ENCODE data around the gene GCNT3. TPM values are rescaled to one million over a fixed set of nuclear protein-coding genes. Genes with fewer than 3 reads are reported as not detected.

The GCNT3 gene
- total RNA-seq, 1 donor from 2014 or later = 3.9 TPM

- TF ChIP-seq, protein P1, sequence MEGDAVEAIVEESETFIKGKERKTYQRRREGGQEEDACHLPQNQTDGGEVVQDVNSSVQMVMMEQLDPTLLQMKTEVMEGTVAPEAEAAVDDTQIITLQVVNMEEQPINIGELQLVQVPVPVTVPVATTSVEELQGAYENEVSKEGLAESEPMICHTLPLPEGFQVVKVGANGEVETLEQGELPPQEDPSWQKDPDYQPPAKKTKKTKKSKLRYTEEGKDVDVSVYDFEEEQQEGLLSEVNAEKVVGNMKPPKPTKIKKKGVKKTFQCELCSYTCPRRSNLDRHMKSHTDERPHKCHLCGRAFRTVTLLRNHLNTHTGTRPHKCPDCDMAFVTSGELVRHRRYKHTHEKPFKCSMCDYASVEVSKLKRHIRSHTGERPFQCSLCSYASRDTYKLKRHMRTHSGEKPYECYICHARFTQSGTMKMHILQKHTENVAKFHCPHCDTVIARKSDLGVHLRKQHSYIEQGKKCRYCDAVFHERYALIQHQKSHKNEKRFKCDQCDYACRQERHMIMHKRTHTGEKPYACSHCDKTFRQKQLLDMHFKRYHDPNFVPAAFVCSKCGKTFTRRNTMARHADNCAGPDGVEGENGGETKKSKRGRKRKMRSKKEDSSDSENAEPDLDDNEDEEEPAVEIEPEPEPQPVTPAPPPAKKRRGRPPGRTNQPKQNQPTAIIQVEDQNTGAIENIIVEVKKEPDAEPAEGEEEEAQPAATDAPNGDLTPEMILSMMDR (IDR thresholded peaks at IDR 0.05; ENCODE audit: insufficient read depth, low read length, poor library complexity, severe bottlenecking) = no peak
- no peak overlapping the region for H3K4me3 ChIP-seq (ENCODE audit: low read depth, low read length)
- no peak for DNase-seq (ENCODE audit: low read depth)
- H3K36me3 ChIP-seq (ENCODE audit: control insufficient read depth, insufficient read depth, low read length) = no peaks in the 10 kb centered on the region
- no peaks in the 10 kb centered on the region for H3K27me3 ChIP-seq (ENCODE audit: control insufficient read depth, insufficient read depth, low read length)
These were observed 1.6 kb upstream of the GCNT3 start for GRCh38 chr15:59609730-59610712.

- H3K36me3 ChIP-seq (ENCODE audit: control insufficient read depth, insufficient read depth, low read length) = no peaks in the 10 kb centered on the region
- TF ChIP-seq, protein P1 (IDR thresholded peaks at IDR 0.05; ENCODE audit: insufficient read depth, low read length, poor library complexity, severe bottlenecking) = no peak
- H3K27me3 ChIP-seq (ENCODE audit: control insufficient read depth, insufficient read depth, low read length) = no peaks in the 10 kb centered on the region
- H3K4me3 ChIP-seq (ENCODE audit: low read depth, low read length) = no peak overlapping the region
- DNase-seq (ENCODE audit: low read depth) = no peak
These were observed 2.6 kb downstream of the GCNT3 start for GRCh38 chr15:59614153-59614552.

- Histone ChIP-seq H3K4me3 (ENCODE audit: low read depth, low read length) (no peak overlapping the region), H3K36me3 (ENCODE audit: control insufficient read depth, insufficient read depth, low read length) (no peaks in the 10 kb centered on the region), H3K27me3 (ENCODE audit: control insufficient read depth, insufficient read depth, low read length) (no peaks in the 10 kb centered on the region)
- no peak for DNase-seq (ENCODE audit: low read depth)
- TF ChIP-seq, protein P1 (IDR thresholded peaks at IDR 0.05; ENCODE audit: insufficient read depth, low read length, poor library complexity, severe bottlenecking) = no peak
These were observed 4.1 kb downstream of the GCNT3 start for GRCh38 chr15:59615661-59616060.

GRCh38 chr15:59616379-59616778 lies 4.8 kb downstream of the GCNT3 start:
- Histone ChIP-seq H3K36me3 (ENCODE audit: control insufficient read depth, insufficient read depth, low read length) (no peaks in the 10 kb centered on the region), H3K4me3 (ENCODE audit: low read depth, low read length) (no peak overlapping the region), H3K27me3 (ENCODE audit: control insufficient read depth, insufficient read depth, low read length) (no peaks in the 10 kb centered on the region)
- TF ChIP-seq, protein P1 (IDR thresholded peaks at IDR 0.05; ENCODE audit: insufficient read depth, low read length, poor library complexity, severe bottlenecking) = peak; percentile 12
- DNase-seq (ENCODE audit: low read depth) = peak; percentile 53

DNA sequence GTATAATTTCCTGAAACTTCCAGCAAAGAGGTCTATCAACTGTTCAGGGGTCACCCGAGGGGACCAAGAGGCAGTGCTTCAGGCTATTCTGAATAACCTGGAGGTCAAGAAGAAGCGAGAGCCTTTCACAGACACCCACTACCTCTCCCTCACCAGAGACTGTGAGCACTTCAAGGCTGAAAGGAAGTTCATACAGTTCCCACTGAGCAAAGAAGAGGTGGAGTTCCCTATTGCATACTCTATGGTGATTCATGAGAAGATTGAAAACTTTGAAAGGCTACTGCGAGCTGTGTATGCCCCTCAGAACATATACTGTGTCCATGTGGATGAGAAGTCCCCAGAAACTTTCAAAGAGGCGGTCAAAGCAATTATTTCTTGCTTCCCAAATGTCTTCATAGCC lies 6.8 kb downstream of the GCNT3 start:
- DNase-seq (ENCODE audit: low read depth) = no peak
- Histone ChIP-seq H3K4me3 (ENCODE audit: low read depth, low read length) (no peak overlapping the region), H3K36me3 (ENCODE audit: control insufficient read depth, insufficient read depth, low read length) (no peaks in the 10 kb centered on the region), H3K27me3 (ENCODE audit: control insufficient read depth, insufficient read depth, low read length) (no peaks in the 10 kb centered on the region)
- TF ChIP-seq, protein P1 (IDR thresholded peaks at IDR 0.05; ENCODE audit: insufficient read depth, low read length, poor library complexity, severe bottlenecking) = no peak

Measured in kidney epithelial cell (primary cell).